K562 (cell line): ENCODE data around the gene CASP9. TPM values are rescaled to one million over a fixed set of nuclear protein-coding genes. Genes with fewer than 3 reads are reported as not detected.

ENCODE experiments used
- ATAC-seq: fragments of 200-7000 bp; cut with Tn5 transposase; 3 replicates; pipeline ENCODE4 v1.9.1; 2020; ENCODE audit warnings: moderate library complexity
- BruUV-seq: library from RNA; stranded (reverse); fragments of 400-500 nt; replicated peaks from 2 replicates; lab custom pipeline; 2021; lab: Mats Ljungman, UMichigan
- CTCF ChIA-PET: fragments of 300-600 bp; formaldehyde crosslinking; extraction: SDS; loops from one replicate; lab custom pipeline; 2021; ENCODE audit warnings: low intra/inter-chr PET ratio; lab: Yijun Ruan, JAX
- POLR2A ChIA-PET: fragments of 300-600, 350-650 bp; sonication (Branson Sonifier 250); formaldehyde crosslinking; extraction: SDS; loops from one replicate; lab custom pipeline; 2021; ENCODE audit warnings: antibody characterized with exemption, inconsistent platforms; lab: Yijun Ruan, JAX
- DNase-seq, 4 experiments: peaks; one replicate each; pipeline versions ENCODE4 v3.0.0 to v3.0.0-alpha.2; 2011 to 2018; ENCODE audit warnings: low spot score in 3 of 4, mixed read lengths in 3 of 4; ENCODE audit errors: extremely low read depth in 1 of 4
- FAIRE-seq: peaks from 2 replicates; lab custom pipeline; 2011; peaks lifted over from hg19 to GRCh38; lab: Jason Lieb, UNC
- H2AFZ ChIP-seq: 2 replicates; pipeline ENCODE4 v1.6.0; 2011; ENCODE audit warnings: low read depth, low read length, control low read depth, inconsistent platforms
- H3K27ac ChIP-seq: fragments of 200-600 bp; 3 replicates; pipeline ENCODE4 v1.8.0; 2011; ENCODE audit warnings: low read depth, mild to moderate bottlenecking, control low read depth, inconsistent platforms, low read length, moderate library complexity, mixed read lengths; ENCODE audit errors: extremely low read depth
- H3K27me3 ChIP-seq, 2 experiments: fragments of 300-600 bp in 1 of 2; 2 replicates in 1 of 2; 3 replicates in 1 of 2; pipeline versions ENCODE4 v1.6.0 to v1.8.0; 2011; ENCODE audit warnings: inconsistent platforms in 2 of 2, low read length in 2 of 2, mild to moderate bottlenecking in 1 of 2, mixed read lengths in 1 of 2, moderate library complexity in 1 of 2; ENCODE audit not compliant: control insufficient read depth in 2 of 2, insufficient read depth in 2 of 2
- H3K36me3 ChIP-seq: fragments of 300-600 bp; 3 replicates; pipeline ENCODE4 v1.8.0; 2011; ENCODE audit warnings: mild to moderate bottlenecking, low read length, inconsistent platforms; ENCODE audit not compliant: control insufficient read depth, insufficient read depth
- H3K4me1 ChIP-seq, 2 experiments: fragments of 200-600 bp in 1 of 2; replicated peaks in 1 of 2; 2 replicates in 1 of 2; 3 replicates in 1 of 2; pipeline versions ENCODE4 v1.5.1 to v1.8.0; 2011; ENCODE audit warnings: inconsistent platforms in 2 of 2, low read length in 2 of 2, mild to moderate bottlenecking in 1 of 2, mixed read lengths in 1 of 2, moderate library complexity in 1 of 2; ENCODE audit not compliant: control insufficient read depth in 2 of 2, insufficient read depth in 2 of 2
- H3K4me2 ChIP-seq: 2 replicates; pipeline ENCODE4 v1.6.1; 2011; ENCODE audit warnings: low read length, control low read depth, inconsistent platforms, mixed read lengths; ENCODE audit not compliant: insufficient read depth
- H3K4me3 ChIP-seq: fragments of 200-600 bp; sonication (generic), shearing (Covaris generic); 2 replicates; pipeline ENCODE4 v1.5.1; 2016; ENCODE audit warnings: control low read depth, inconsistent platforms
- H3K79me2 ChIP-seq: fragments of 200-600 bp; 3 replicates; pipeline ENCODE4 v1.8.0; 2011; ENCODE audit warnings: low read length, inconsistent platforms; ENCODE audit not compliant: control insufficient read depth, insufficient read depth
- H3K9ac ChIP-seq, 2 experiments: 2 replicates each; pipeline versions ENCODE4 v1.6.0 to v1.6.1; 2011; ENCODE audit warnings: low read depth in 2 of 2, low read length in 2 of 2, control low read depth in 1 of 2, inconsistent platforms in 1 of 2, mild to moderate bottlenecking in 1 of 2, mixed read lengths in 1 of 2; ENCODE audit not compliant: insufficient read depth in 1 of 2
- H3K9me1 ChIP-seq: one replicate; pipeline ENCODE4 v1.6.0; 2011; ENCODE audit warnings: inconsistent platforms, mild to moderate bottlenecking, low read length, moderate library complexity; ENCODE audit not compliant: control insufficient read depth, insufficient read depth
- H3K9me3 ChIP-seq: replicated peaks from 2 replicates; pipeline ENCODE4 v1.5.1; 2011; ENCODE audit warnings: low read depth, low read length, inconsistent platforms; ENCODE audit not compliant: control insufficient read depth, insufficient read depth
- H4K20me1 ChIP-seq: replicated peaks from 2 replicates; pipeline ENCODE4 v1.6.1; 2011; ENCODE audit warnings: low read length, inconsistent platforms, mixed read lengths; ENCODE audit not compliant: control insufficient read depth, insufficient read depth
- BHLHE40 ChIP-seq: IDR thresholded peaks from 2 replicates; pipeline ENCODE4 v1.6.1; 2011; ENCODE audit warnings: low read length, improper control_type of control experiment
- CHD2 ChIP-seq: IDR thresholded peaks from 2 replicates; pipeline ENCODE4 v1.6.1; 2011; ENCODE audit warnings: low read depth, low read length
- FOXO4 ChIP-seq: fragments of 450-650 bp; formaldehyde crosslinking; IDR thresholded peaks from 2 replicates; pipeline ENCODE4 v1.4.0; 2020; ENCODE audit warnings: mild to moderate bottlenecking, moderate library complexity
- GABPB2 ChIP-seq: fragments of 250-450 bp; sonication (Bioruptor Pico); conservative IDR thresholded peaks from 2 replicates; pipeline ENCODE4 v1.5.1; 2021; ENCODE audit warnings: mild to moderate bottlenecking
- LCOR ChIP-seq: sonication (generic); formaldehyde crosslinking; IDR thresholded peaks from 2 replicates; pipeline ENCODE4 v1.8.0; 2022; ENCODE audit warnings: mild to moderate bottlenecking, missing genetic modification reagents
- STAT5B ChIP-seq: fragments of 250-450 bp; sonication (Bioruptor Pico); IDR thresholded peaks from 2 replicates; pipeline ENCODE4 v1.8.0; 2021; ENCODE audit warnings: mild to moderate bottlenecking, inconsistent platforms
- ZNF143 ChIP-seq: sonication (generic); formaldehyde crosslinking; IDR thresholded peaks from 2 replicates; pipeline ENCODE4 v1.9.0; 2022; ENCODE audit warnings: mild to moderate bottlenecking, missing genetic modification reagents
- ZNF512 ChIP-seq: IDR thresholded peaks from 2 replicates; pipeline ENCODE4 v1.6.1; 2016; ENCODE audit warnings: missing genetic modification characterization, missing compliant biosample characterization
- WGBS: fragments of 100-300 bp; shearing (Covaris generic); methylation state at CpG from one replicate; pipeline ENCODE4 v1.1.6; 2016; ENCODE audit warnings: low coverage, mixed read lengths; ENCODE audit not compliant: insufficient coverage; ENCODE audit errors: missing lambda C conversion rate; 5-methylcytosine and 5-hydroxymethylcytosine counted together
- in situ Hi-C: fragments of 300-500 bp; cut with MboI; formaldehyde crosslinking; loops from 4 replicates; pipeline ENCODE4 v1.15.0; 2018; ENCODE audit warnings: inconsistent platforms, mixed read lengths
- intact Hi-C: fragments of 100-400 bp; cut with micrococcal nuclease; formaldehyde crosslinking; loops from 2 replicates; pipeline ENCODE4 v1.14.2; 2022
- polyA plus RNA-seq, 8 experiments: library from polyadenylated mRNA; depleted of rRNA in 4 of 8; stranded (reverse) in 5 of 8; unstranded in 3 of 8; fragments of >200 nt; fragmentation: Nextera tagmentation in 2 of 8; fragmentation: Illumina TruSeq in 1 of 8; extraction: Ambion mirVana in 2 of 8; extraction: Trizol in 1 of 8; gene quantifications; 2 replicates each; pipeline versions ENCODE4 v1.2.1 to v1.2.3, GENCODE V29; 2011 to 2014; ENCODE audit warnings: inconsistent platforms in 1 of 8, missing spikeins in 1 of 8
- total RNA-seq, 7 experiments: library from RNA; depleted of rRNA in 6 of 7; stranded (reverse); fragments of >200 nt in 6 of 7; fragmentation: Illumina TruSeq in 2 of 7; extraction: Trizol in 2 of 7; gene quantifications; 2 replicates each; pipeline versions ENCODE4 v1.2.1 to v1.2.3, GENCODE V29; 2011 to 2021; ENCODE audit warnings: low replicate concordance in 1 of 7

CASP9 gene
- total and polyA plus RNA-seq, 9 of the 15 experiments (the other 6 are each of a cell fraction or from before 2014, with no cell fraction given) = 10.8 to 54.1 (median 30.7) TPM

GRCh38 chr1:15531682-15532081 is 7.7 kb upstream of the CASP9 start (continued):
- TF ChIP-seq GABPB2 (CRISPR knock-in tag) (no peak), STAT5B (CRISPR knock-in tag) (no peak), CHD2 (no peak), FOXO4 (CRISPR knock-in tag) (no peak), BHLHE40 (no peak), ZNF143 (CRISPR knock-in tag) (no peak)
- TF ChIP-seq, all 486 proteins: peak for 0

GRCh38 chr1:15531003-15531402 is 7.0 kb upstream of the CASP9 start:
- ChIA-PET CTCF (no interaction called here), POLR2A (interaction anchor here (1.3 kb wide), 1 partner anchor 13 kb away, joined by 4 read pairs; no protein-coding TSS in a partner anchor)
- H3K4me1 ChIP-seq = peaks cover 2 to 7% of the 10 kb centered on the region in 2 experiments; a peak in 3 of 5 replicates
- no peak overlapping the region for H2AFZ ChIP-seq
- BruUV-seq = no TSS peak
- ATAC-seq (no peak), DNase-seq (no peak), FAIRE-seq (no peak)
- no peaks in the 10 kb centered on the region for H3K9me1 ChIP-seq
- in situ Hi-C loops (no loop called here), intact Hi-C loops (no loop called here)
- no peaks in the 10 kb centered on the region for H4K20me1 ChIP-seq
- WGBS = 97% methylated on average over 4 of the region's 4 CpGs
- no peaks in the 10 kb centered on the region for H3K27me3 ChIP-seq
- H3K4me3 ChIP-seq = no peak overlapping the region
- no peak overlapping the region for H3K9ac ChIP-seq
- TF ChIP-seq LCOR (no peak), ZNF512 (tag) (no peak)
- peaks cover 38% of the 10 kb centered on the region for H3K79me2 ChIP-seq
- no peak overlapping the region for H3K27ac ChIP-seq
- no peaks in the 10 kb centered on the region for H3K9me3 ChIP-seq
- H3K4me2 ChIP-seq = no peak overlapping the region
- peaks cover 54% of the 10 kb centered on the region for H3K36me3 ChIP-seq
